ENCODE results near the gene TBCD. TPM values are rescaled to one million over a fixed set of nuclear protein-coding genes. Genes with fewer than 3 reads are reported as not detected.

The TBCD gene
- total RNA-seq, 1 donor from 2014 or later, result 104 TPM

DNA sequence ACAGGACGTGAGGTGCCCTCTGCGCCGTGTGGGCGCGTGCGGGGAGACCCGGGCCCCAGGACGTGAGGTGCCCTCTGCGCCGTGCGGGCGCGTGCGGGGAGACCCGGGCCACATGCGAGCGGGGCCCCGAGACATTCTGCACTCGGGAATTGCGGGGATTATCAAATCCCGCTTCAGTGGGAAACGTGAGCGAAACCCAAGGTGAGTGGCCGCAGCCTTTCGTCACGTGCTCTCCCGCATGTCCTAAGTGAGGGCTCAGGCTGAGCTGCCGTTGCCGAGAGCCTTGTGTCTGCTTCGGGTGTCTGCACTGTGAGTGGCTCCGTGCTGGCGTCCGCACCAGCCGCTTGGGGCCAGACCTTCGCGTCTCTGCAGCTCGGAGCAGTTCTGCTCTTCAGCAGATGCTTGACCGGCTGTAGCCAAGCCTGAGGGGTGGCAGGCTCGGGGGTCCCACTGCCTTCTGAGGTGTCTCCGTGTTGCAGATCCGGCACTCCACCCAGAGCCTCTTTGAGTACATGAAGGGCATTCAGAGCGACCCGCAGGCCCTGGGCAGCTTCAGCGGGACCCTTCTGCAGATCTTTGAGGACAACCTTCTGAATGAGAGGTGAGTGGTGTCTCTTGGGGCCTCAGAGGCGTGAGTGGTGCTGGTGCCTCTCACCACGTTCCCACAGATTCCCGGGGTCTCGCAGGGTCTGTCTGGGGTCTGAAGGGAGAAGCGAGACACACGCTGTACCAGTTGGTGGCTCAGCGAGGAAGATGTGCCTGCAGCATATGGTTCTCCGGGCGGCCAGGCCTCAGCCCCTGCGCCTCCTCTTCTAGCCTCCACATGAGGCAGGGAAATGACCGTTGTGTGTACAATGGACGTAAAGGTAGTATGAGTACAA lies 178.4 kb downstream of the TBCD start:
- H3K27me3 Mint-ChIP-seq, result no peaks in the 10 kb centered on the region
- H3K4me3 Mint-ChIP-seq, result no peak overlapping the region
- no peaks in the 10 kb centered on the region for H3K9me3 Mint-ChIP-seq
- H3K4me1 Mint-ChIP-seq (ENCODE audit: unreplicated experiment), result no peaks in the 10 kb centered on the region
- TF ChIP-seq, protein P1, sequence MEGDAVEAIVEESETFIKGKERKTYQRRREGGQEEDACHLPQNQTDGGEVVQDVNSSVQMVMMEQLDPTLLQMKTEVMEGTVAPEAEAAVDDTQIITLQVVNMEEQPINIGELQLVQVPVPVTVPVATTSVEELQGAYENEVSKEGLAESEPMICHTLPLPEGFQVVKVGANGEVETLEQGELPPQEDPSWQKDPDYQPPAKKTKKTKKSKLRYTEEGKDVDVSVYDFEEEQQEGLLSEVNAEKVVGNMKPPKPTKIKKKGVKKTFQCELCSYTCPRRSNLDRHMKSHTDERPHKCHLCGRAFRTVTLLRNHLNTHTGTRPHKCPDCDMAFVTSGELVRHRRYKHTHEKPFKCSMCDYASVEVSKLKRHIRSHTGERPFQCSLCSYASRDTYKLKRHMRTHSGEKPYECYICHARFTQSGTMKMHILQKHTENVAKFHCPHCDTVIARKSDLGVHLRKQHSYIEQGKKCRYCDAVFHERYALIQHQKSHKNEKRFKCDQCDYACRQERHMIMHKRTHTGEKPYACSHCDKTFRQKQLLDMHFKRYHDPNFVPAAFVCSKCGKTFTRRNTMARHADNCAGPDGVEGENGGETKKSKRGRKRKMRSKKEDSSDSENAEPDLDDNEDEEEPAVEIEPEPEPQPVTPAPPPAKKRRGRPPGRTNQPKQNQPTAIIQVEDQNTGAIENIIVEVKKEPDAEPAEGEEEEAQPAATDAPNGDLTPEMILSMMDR (conservative IDR thresholded peaks at IDR 0.05), result no peak
- H3K36me3 Mint-ChIP-seq, result peaks cover 12% of the 10 kb centered on the region
- no peak overlapping the region for H3K27ac Mint-ChIP-seq
- DNase-seq (ENCODE audit: extremely low spot score, unreplicated experiment), result peak; percentile 66

DNA sequence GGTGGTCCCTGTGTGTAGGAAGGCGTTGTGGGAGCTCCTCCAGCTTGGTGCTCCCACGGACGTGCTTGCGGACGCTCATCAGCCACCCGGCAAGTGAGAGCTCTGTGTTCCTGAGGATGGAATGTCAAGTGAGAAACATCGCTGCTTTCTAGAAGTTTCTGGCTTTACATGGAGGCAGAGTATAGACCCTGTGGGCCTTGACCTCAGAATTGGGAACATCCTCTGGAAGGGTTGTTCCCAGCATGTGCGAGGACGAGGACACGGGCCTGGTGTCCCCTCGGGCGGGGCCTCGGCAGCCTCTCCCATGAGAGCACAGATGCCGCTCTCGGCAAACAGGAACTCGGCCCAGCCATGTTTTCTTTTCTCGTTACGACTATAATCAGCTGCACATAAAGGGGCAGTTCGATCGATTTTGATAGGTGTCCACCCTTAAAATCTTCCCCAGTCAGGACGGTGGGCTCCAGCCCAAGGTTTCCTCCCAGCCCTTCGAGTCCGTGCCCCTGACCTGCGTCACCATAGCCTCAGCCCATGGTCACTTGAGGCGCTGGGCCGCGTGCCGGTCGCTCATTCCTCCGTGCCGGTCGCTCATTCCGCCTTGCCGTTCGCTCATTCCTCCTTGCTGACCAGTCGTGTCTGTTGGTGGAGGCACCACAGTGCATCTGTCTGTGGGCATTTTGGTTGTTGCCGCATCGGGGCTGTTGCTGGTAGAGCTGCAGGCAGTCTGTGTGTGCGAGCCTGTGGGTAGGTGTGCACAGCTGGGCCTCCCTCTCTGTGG lies 179.2 kb downstream of the TBCD start:
- peaks cover 15% of the 10 kb centered on the region for H3K36me3 Mint-ChIP-seq
- DNase-seq (ENCODE audit: extremely low spot score, unreplicated experiment), result peak; percentile 62
- no peak overlapping the region for H3K4me3 Mint-ChIP-seq
- TF ChIP-seq, protein P1 (conservative IDR thresholded peaks at IDR 0.05), result no peak
- no peaks in the 10 kb centered on the region for H3K9me3 Mint-ChIP-seq
- H3K4me1 Mint-ChIP-seq (ENCODE audit: unreplicated experiment), result no peaks in the 10 kb centered on the region
- H3K27ac Mint-ChIP-seq, result no peak overlapping the region
- no peaks in the 10 kb centered on the region for H3K27me3 Mint-ChIP-seq

DNA sequence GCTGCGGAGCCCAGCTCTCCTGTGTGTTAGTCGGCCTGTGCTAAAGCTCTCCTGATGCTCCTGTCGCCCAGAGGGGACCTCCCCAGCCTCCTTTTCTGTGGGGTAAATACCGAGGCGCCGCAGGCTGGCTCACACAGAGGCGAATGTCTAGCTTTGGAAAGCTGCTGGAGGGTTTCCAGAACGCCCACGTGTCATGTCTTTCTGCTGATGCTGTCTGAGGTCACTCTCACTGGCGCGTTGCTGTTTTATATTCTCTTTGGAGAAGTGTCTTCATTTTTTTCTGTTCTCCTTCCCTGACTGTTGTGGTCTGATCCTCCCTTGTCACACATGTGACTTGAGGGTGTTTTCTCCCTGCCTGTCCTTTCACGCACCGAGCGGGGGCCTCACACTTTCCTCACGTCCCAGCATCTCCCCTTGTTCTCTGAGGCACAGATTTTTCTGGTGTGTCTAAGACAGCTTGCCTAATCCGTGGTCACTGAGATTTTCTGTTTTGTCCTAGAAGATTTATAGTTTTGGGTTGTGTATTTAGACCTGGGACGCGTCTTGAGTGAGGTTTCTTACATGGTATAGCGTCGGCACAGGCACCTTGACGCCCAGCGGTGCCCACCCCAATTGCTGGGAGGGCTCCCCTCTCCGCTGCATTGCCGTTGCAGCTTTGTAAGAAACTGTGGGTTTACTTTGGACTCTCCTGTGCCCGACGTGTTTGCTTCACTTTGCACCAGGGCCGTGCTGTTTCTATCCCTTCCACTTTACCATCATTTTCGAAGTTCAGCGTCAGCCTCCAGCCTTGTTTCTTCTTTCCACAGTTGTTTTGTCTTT lies 180.0 kb downstream of the TBCD start:
- no peaks in the 10 kb centered on the region for H3K9me3 Mint-ChIP-seq
- H3K36me3 Mint-ChIP-seq, result peaks cover 13% of the 10 kb centered on the region
- DNase-seq (ENCODE audit: extremely low spot score, unreplicated experiment), result peak; percentile 60
- no peaks in the 10 kb centered on the region for H3K4me1 Mint-ChIP-seq (ENCODE audit: unreplicated experiment)
- peak overlapping the region; percentile 8 for H3K27ac Mint-ChIP-seq
- H3K27me3 Mint-ChIP-seq, result no peaks in the 10 kb centered on the region
- H3K4me3 Mint-ChIP-seq, result no peak overlapping the region
- TF ChIP-seq, protein P1 (conservative IDR thresholded peaks at IDR 0.05), result no peak

DNA sequence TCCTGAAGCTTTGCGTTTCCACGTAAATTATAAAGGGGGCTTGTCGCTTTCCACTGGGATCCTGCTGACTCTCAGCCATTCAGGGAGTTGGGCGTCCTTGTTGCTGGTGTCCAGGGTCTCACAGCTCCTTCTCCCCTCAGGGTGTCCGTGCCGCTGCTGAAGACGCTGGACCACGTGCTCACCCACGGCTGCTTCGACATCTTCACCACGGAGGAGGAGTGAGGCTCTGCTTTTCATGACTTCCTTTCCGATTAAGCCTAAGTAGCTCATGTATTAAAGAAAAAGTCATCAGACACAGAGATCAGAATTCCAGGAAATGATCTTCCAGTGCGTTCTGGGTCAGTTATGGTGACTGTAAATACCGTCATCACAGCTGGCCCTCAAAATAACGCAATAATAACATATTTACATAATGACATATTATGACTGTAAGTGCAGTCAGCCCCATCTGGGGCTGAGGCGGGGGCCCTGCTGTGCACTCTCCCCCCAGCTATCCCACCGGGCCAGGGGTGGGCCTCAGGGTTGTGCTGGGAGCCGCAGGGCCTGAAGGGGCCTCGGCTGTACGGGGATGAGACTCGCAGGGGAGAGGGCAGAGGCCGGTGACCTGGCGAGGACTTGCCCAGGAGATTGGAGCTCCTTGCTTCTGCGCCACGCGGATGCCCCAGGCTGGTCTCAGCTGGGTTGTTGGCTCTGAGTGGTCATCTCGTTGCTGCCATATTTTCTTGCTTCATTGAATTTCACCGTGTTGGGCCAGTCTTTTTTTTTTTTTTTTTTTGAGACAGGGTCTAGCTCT lies 180.8 kb downstream of the TBCD start:
- Mint-ChIP-seq H3K4me3 (no peak overlapping the region), H3K27ac (no peak overlapping the region), H3K9me3 (no peaks in the 10 kb centered on the region), H3K4me1 (ENCODE audit: unreplicated experiment) (no peaks in the 10 kb centered on the region), H3K36me3 (peaks cover 12% of the 10 kb centered on the region), H3K27me3 (no peaks in the 10 kb centered on the region)
- TF ChIP-seq, protein P1 (conservative IDR thresholded peaks at IDR 0.05), result no peak
- DNase-seq (ENCODE audit: extremely low spot score, unreplicated experiment), result peak; percentile 45

DNA sequence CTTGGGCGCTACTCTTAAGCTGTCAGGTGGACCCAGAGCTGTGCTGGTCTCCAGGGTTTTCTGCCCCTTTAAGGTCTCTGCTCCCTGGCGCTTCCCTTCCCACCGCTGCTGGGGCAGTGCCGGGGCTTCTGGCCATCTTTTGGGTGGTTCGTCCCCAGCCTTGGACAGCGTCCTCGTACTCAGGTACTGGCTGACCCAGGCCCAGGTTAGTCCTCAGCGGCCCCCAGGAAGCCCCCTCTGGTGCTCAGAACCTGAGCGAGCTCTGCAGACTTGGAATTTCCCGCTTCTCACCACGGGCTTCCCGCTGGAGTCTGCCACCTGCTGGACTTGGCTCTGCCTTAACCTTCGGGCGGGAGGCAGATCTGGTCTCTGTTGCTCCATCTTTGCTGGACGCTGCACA lies 182.0 kb downstream of the TBCD start:
- H3K4me1 Mint-ChIP-seq (ENCODE audit: unreplicated experiment), result peaks cover 5% of the 10 kb centered on the region
- TF ChIP-seq, protein P1 (conservative IDR thresholded peaks at IDR 0.05), result peak; percentile 24
- peaks cover 13% of the 10 kb centered on the region for H3K36me3 Mint-ChIP-seq
- no peaks in the 10 kb centered on the region for H3K9me3 Mint-ChIP-seq
- H3K27ac Mint-ChIP-seq, result no peak overlapping the region
- peak; percentile 58 for DNase-seq (ENCODE audit: extremely low spot score, unreplicated experiment)
- no peaks in the 10 kb centered on the region for H3K27me3 Mint-ChIP-seq
- no peak overlapping the region for H3K4me3 Mint-ChIP-seq

Measured in type B pancreatic cell (in vitro differentiated cells).